ENCODE measurements around the gene LDLRAD2.

Gene LDLRAD2

DNA sequence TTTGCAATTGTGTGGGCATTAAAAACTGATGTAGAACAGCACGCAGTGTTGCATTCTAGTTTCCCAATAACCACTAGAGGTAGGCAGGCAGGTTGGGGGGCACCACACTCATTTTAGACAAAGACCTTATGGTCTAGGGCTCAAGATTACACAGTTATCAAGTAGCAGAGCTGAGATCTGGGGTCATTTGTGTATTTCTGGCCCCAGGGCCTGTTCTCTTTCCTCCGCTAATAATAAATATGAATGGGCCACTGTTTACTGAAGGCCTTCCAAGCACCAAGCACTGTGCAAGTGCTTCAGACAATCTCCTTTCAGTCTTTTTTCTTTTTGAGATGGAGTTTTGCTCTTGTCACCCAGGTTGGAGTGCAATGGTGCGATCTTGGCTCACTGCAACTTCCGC is 23.9 kb downstream of the LDLRAD2 start:
- ChIA-PET CTCF (no interaction called here), POLR2A (no interaction called here)
- H3K27ac ChIP-seq (ENCODE audit: insufficient read depth in 1 of 2, low read depth in 1 of 2, low read length in 2 of 2, poor library complexity in 1 of 2, severe bottlenecking in 2 of 2): no peak overlapping the region
- no peaks in the 10 kb centered on the region for H3K27me3 ChIP-seq (replicated peaks in 2 of 5; ENCODE audit: control insufficient read depth in 4 of 5, insufficient read depth in 5 of 5, low read length in 4 of 5)
- no peaks in the 10 kb centered on the region for H3K4me1 ChIP-seq (ENCODE audit: control extremely low read depth in 1 of 4, control insufficient read depth in 4 of 4, insufficient read depth in 4 of 4, low read length in 3 of 4)
- peaks cover 4 to 78% (median 48%) of the 10 kb centered on the region in 4 experiments for H3K36me3 ChIP-seq (ENCODE audit: control insufficient read depth in 4 of 4, insufficient read depth in 4 of 4, low read length in 3 of 4)
- 100% methylated on average over 2 of the region's 4 CpGs for WGBS (ENCODE audit: insufficient coverage)
- H3K4me3 ChIP-seq (ENCODE audit: control insufficient read depth in 1 of 7, extremely low read depth in 1 of 7, insufficient read depth in 4 of 7, low read depth in 2 of 7, low read length in 6 of 7): no peak overlapping the region
- peaks cover 0 to 23% (median 21%) of the 10 kb centered on the region in 5 experiments for H3K9me3 ChIP-seq (ENCODE audit: control extremely low read depth in 1 of 5, control insufficient read depth in 4 of 5, insufficient read depth in 2 of 5, low read depth in 1 of 5, low read length in 4 of 5)
- no peak for DNase-seq

DNA sequence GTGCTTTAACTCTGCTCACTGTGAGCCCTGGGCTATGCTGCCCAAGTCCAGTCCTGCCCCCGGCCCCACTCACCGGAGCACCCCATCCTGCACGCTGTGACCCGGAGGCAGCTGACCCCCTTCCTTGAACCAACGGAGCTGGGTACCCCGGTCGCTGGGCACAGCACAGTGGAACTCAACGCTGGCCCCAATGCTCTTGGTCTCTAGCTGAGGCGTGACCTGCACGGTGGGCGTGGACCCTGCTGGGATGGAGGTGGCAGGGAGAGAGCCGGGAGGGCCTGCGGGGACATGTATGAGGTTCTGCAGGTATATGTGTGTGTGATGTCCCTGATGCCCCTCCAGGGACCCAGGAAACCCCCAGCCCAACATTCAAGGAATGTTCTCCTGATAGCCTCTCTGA is 24.7 kb downstream of the LDLRAD2 start:
- CTCF ChIA-PET: interaction anchor here (2.2 kb wide), 1 partner anchor 11 kb away, joined by 5 read pairs; no protein-coding TSS in a partner anchor
- POLR2A ChIA-PET: interaction anchor here (0.6 kb wide), 1 partner anchor 53 kb away, joined by 5 read pairs; no protein-coding TSS in a partner anchor
- H3K27me3 ChIP-seq (replicated peaks in 2 of 5; ENCODE audit: control insufficient read depth in 4 of 5, insufficient read depth in 5 of 5, low read length in 4 of 5): no peaks in the 10 kb centered on the region
- WGBS (ENCODE audit: insufficient coverage): 100% methylated on average over 10 of the region's 13 CpGs
- H3K4me1 ChIP-seq (ENCODE audit: control extremely low read depth in 1 of 4, control insufficient read depth in 4 of 4, insufficient read depth in 4 of 4, low read length in 3 of 4): no peaks in the 10 kb centered on the region
- H3K36me3 ChIP-seq (ENCODE audit: control insufficient read depth in 4 of 4, insufficient read depth in 4 of 4, low read length in 3 of 4): peaks cover 4 to 78% (median 48%) of the 10 kb centered on the region in 4 experiments
- no peak for DNase-seq
- H3K27ac ChIP-seq (ENCODE audit: insufficient read depth in 1 of 2, low read depth in 1 of 2, low read length in 2 of 2, poor library complexity in 1 of 2, severe bottlenecking in 2 of 2): no peak overlapping the region
- peaks cover 0 to 23% (median 21%) of the 10 kb centered on the region in 5 experiments for H3K9me3 ChIP-seq (ENCODE audit: control extremely low read depth in 1 of 5, control insufficient read depth in 4 of 5, insufficient read depth in 2 of 5, low read depth in 1 of 5, low read length in 4 of 5)
- H3K4me3 ChIP-seq (ENCODE audit: control insufficient read depth in 1 of 7, extremely low read depth in 1 of 7, insufficient read depth in 4 of 7, low read depth in 2 of 7, low read length in 6 of 7): no peak overlapping the region

DNA sequence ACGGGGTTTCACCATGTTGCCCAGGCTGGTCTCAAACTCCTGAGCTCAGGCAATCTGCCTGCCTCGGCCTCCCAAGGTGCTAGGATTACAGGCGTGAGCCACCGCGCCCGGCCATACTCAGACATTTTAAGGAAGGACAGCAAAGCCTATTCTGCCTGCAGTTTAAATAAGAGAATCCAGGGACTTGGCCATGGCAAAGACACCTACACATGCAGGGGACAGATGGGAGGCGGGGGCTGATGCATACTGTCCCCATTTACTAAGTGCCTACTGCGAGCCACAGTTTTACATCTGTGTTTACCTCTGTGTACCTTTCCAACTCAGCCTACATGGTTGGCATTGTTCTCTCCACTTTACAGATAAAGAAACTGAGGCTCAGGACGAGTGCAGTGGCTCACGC is 25.4 kb downstream of the LDLRAD2 start:
- DNase-seq: no peak
- no peak overlapping the region for H3K27ac ChIP-seq (ENCODE audit: insufficient read depth in 1 of 2, low read depth in 1 of 2, low read length in 2 of 2, poor library complexity in 1 of 2, severe bottlenecking in 2 of 2)
- no peaks in the 10 kb centered on the region for H3K27me3 ChIP-seq (replicated peaks in 2 of 5; ENCODE audit: control insufficient read depth in 4 of 5, insufficient read depth in 5 of 5, low read length in 4 of 5)
- ChIA-PET POLR2A (no interaction called here), CTCF (interaction anchor here (2.2 kb wide), 1 partner anchor 12 kb away, joined by 5 read pairs; no protein-coding TSS in a partner anchor)
- H3K4me3 ChIP-seq (ENCODE audit: control insufficient read depth in 1 of 7, extremely low read depth in 1 of 7, insufficient read depth in 4 of 7, low read depth in 2 of 7, low read length in 6 of 7): no peak overlapping the region
- WGBS (ENCODE audit: insufficient coverage): 95% methylated on average over 7 of the region's 10 CpGs
- H3K9me3 ChIP-seq (ENCODE audit: control extremely low read depth in 1 of 5, control insufficient read depth in 4 of 5, insufficient read depth in 2 of 5, low read depth in 1 of 5, low read length in 4 of 5): peaks cover 0 to 23% (median 21%) of the 10 kb centered on the region in 5 experiments
- no peaks in the 10 kb centered on the region for H3K4me1 ChIP-seq (ENCODE audit: control extremely low read depth in 1 of 4, control insufficient read depth in 4 of 4, insufficient read depth in 4 of 4, low read length in 3 of 4)
- H3K36me3 ChIP-seq (ENCODE audit: control insufficient read depth in 4 of 4, insufficient read depth in 4 of 4, low read length in 3 of 4): peaks cover 4 to 78% (median 47%) of the 10 kb centered on the region in 4 experiments

DNA sequence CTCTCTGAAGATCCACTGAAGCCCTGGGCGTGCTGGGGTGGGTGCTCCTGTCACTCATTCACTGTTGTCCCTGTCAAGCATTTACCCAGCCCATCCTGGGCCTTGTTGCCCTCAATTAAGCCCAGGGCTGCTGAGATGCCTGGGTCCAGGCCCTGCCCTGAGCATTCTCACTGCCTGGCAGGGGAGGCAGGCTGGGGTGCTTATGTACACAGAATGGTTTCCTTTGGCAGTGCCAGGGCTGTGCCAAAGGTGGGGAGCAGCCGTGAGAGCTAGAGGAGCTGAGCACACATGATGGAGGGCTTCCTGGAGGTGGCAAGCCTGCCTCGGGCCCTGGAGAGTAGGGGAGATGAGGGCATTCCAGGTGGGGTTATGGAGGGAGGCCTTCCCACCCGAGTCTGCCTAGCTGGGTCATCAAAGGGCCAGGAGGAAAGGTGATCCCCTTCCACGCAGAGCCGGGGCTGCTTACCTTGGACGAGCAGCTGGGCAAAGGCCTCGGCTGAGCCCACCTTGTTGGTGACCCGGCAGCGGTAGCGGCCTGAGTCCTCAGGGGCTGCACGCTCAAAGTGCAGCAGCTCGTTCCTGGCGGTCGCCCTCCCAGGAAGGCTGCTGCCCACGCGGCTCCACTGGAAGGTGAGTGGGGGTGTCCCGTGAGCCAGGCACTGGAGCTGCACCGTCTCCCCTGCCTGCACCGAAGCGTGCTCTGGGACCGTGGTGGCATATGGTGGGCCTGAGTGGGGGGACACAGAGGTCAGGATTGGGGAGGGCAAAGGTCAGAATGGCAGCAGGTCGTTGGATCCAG is 26.5 kb downstream of the LDLRAD2 start:
- peaks cover 4 to 79% (median 43%) of the 10 kb centered on the region in 4 experiments for H3K36me3 ChIP-seq (ENCODE audit: control insufficient read depth in 4 of 4, insufficient read depth in 4 of 4, low read length in 3 of 4)
- 98% methylated on average over 21 of the region's 23 CpGs for WGBS (ENCODE audit: insufficient coverage)
- CTCF ChIA-PET: interaction anchor here (1.7 to 2.2 kb wide), 2 partner anchors 11 to 13 kb away, joined by 5 read pairs; no protein-coding TSS in a partner anchor

DNA sequence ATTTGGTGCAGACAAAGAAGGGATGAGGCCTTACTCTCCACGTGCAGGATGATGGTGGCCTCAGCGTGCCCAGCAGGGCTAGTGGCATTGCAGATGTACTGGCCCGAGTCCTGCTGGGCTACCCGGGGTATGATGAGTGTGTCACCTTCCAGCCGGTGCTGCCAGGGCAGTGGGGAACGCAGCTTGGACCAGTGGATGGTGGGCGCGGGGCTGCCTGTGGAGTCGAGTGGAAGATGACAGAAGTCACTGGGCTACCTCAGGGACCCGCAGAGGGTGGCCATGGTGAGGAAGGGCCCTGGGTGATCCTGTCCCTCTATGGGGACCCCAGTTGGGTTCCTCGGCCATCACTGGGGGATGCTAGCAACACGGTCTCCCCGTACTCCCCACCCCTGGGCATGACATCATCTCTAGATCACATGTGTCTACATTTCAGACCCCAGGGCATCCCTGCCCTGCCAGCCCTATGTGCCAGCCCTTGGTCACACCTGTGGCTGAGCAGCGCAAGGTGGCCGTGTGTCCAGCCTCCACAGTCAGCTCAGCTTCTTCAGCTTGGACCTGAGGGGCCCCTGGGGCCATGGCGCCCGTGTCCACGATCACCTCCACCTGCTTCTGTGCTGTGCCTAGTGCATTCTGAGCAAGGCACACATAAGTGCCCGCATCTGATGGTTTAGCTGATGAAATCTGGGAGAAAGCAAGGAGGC is 27.4 kb downstream of the LDLRAD2 start:
- DNase-seq: no peak
- peaks cover 0 to 9% (median 8%) of the 10 kb centered on the region in 5 experiments for H3K9me3 ChIP-seq (ENCODE audit: control extremely low read depth in 1 of 5, control insufficient read depth in 4 of 5, insufficient read depth in 2 of 5, low read depth in 1 of 5, low read length in 4 of 5)
- POLR2A ChIA-PET: no interaction called here
- no peaks in the 10 kb centered on the region for H3K27me3 ChIP-seq (replicated peaks in 2 of 5; ENCODE audit: control insufficient read depth in 4 of 5, insufficient read depth in 5 of 5, low read length in 4 of 5)
- CTCF ChIA-PET: interaction anchor here (0.9 to 1.7 kb wide), 3 partner anchors 10 to 109 kb away, joined by 3 to 5 read pairs (median 3); no protein-coding TSS in a partner anchor
- 97% methylated on average over 18 of the region's 19 CpGs for WGBS (ENCODE audit: insufficient coverage)
- H3K36me3 ChIP-seq (ENCODE audit: control insufficient read depth in 4 of 4, insufficient read depth in 4 of 4, low read length in 3 of 4): peaks cover under 1 to 78% (median 35%) of the 10 kb centered on the region in 4 experiments
- H3K4me1 ChIP-seq (ENCODE audit: control extremely low read depth in 1 of 4, control insufficient read depth in 4 of 4, insufficient read depth in 4 of 4, low read length in 3 of 4): no peaks in the 10 kb centered on the region
- H3K4me3 ChIP-seq (ENCODE audit: control insufficient read depth in 1 of 7, extremely low read depth in 1 of 7, insufficient read depth in 4 of 7, low read depth in 2 of 7, low read length in 6 of 7): no peak overlapping the region
- no peak overlapping the region for H3K27ac ChIP-seq (ENCODE audit: insufficient read depth in 1 of 2, low read depth in 1 of 2, low read length in 2 of 2, poor library complexity in 1 of 2, severe bottlenecking in 2 of 2)

More for the DNA sequence above, 26.5 kb downstream of the LDLRAD2 start:
- H3K4me3 ChIP-seq (ENCODE audit: control insufficient read depth in 1 of 7, extremely low read depth in 1 of 7, insufficient read depth in 4 of 7, low read depth in 2 of 7, low read length in 6 of 7): no peak overlapping the region
- no peak for DNase-seq
- no peaks in the 10 kb centered on the region for H3K4me1 ChIP-seq (ENCODE audit: control extremely low read depth in 1 of 4, control insufficient read depth in 4 of 4, insufficient read depth in 4 of 4, low read length in 3 of 4)
- POLR2A ChIA-PET: no interaction called here
- H3K9me3 ChIP-seq (ENCODE audit: control extremely low read depth in 1 of 5, control insufficient read depth in 4 of 5, insufficient read depth in 2 of 5, low read depth in 1 of 5, low read length in 4 of 5): peaks cover 0 to 18% (median 17%) of the 10 kb centered on the region in 5 experiments
- no peak overlapping the region for H3K27ac ChIP-seq (ENCODE audit: insufficient read depth in 1 of 2, low read depth in 1 of 2, low read length in 2 of 2, poor library complexity in 1 of 2, severe bottlenecking in 2 of 2)
- no peaks in the 10 kb centered on the region for H3K27me3 ChIP-seq (replicated peaks in 2 of 5; ENCODE audit: control insufficient read depth in 4 of 5, insufficient read depth in 5 of 5, low read length in 4 of 5)

DNA sequence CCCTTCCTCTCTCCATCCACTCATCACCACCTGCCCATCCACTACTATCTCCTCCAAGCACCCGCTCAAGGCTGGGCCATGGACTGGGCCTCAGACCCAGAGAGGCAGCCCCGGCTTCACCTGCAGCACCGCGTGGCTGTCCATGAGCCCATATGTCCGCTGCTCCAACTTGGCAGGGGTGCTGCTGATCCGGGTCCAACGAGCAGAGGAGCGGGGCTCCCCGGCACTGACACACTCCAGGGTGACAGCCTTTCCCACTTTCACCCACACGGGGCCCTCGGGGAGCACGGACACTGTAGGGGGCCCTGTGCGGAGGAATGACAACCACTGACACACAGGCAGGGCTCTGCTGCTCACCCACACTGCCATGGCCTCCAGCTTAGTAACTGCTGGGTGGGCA is 28.9 kb downstream of the LDLRAD2 start:
- DNase-seq: no peak
- WGBS (ENCODE audit: insufficient coverage): 100% methylated on average over 7 of the region's 13 CpGs
- ChIA-PET CTCF (interaction anchor here (1.3 kb wide), 1 partner anchor 30 kb away, joined by 3 read pairs; no protein-coding TSS in a partner anchor), POLR2A (no interaction called here)
- Histone ChIP-seq H3K27ac (ENCODE audit: insufficient read depth in 1 of 2, low read depth in 1 of 2, low read length in 2 of 2, poor library complexity in 1 of 2, severe bottlenecking in 2 of 2) (no peak overlapping the region), H3K9me3 (ENCODE audit: control extremely low read depth in 1 of 5, control insufficient read depth in 4 of 5, insufficient read depth in 2 of 5, low read depth in 1 of 5, low read length in 4 of 5) (no peaks in the 10 kb centered on the region), H3K4me1 (ENCODE audit: control extremely low read depth in 1 of 4, control insufficient read depth in 4 of 4, insufficient read depth in 4 of 4, low read length in 3 of 4) (no peaks in the 10 kb centered on the region), H3K4me3 (ENCODE audit: control insufficient read depth in 1 of 7, extremely low read depth in 1 of 7, insufficient read depth in 4 of 7, low read depth in 2 of 7, low read length in 6 of 7) (no peak overlapping the region), H3K27me3 (replicated peaks in 2 of 5; ENCODE audit: control insufficient read depth in 4 of 5, insufficient read depth in 5 of 5, low read length in 4 of 5) (no peaks in the 10 kb centered on the region), H3K36me3 (ENCODE audit: control insufficient read depth in 4 of 4, insufficient read depth in 4 of 4, low read length in 3 of 4) (peaks cover 0 to 74% (median 27%) of the 10 kb centered on the region in 4 experiments)
